HG02840 (cell line): ENCODE results near the gene FOXR2.

Experiments
- ATAC-seq: cut with Tn5 transposase; IDR thresholded peaks from one replicate; pipeline ENCODE4 v1.9.1; 2021; ENCODE audit warnings: mild to moderate bottlenecking, moderate library complexity, moderate number of reproducible peaks; ENCODE audit not compliant: unreplicated experiment, low FRiP score

Gene FOXR2

GRCh38 chrX:55623100-55623499, at the start of gene FOXR2:
Gene FOXR2, plus strand, starts transcription at chrX:55623400. Its CDS starts 312 bp downstream, at chrX:55623712.
- ATAC-seq, result no peak

GRCh38 chrX:55579115-55579514, 44.1 kb upstream of the FOXR2 start:
- no peak for ATAC-seq

- ATAC-seq, result no peak
Measured at GRCh38 chrX:55582447-55582846, 40.8 kb upstream of the FOXR2 start.

GRCh38 chrX:55593296-55593695, 29.9 kb upstream of the FOXR2 start:
- no peak for ATAC-seq

GRCh38 chrX:55593756-55594257, 29.4 kb upstream of the FOXR2 start:
- ATAC-seq, result no peak

GRCh38 chrX:55598333-55598732, 24.9 kb upstream of the FOXR2 start:
- ATAC-seq, result no peak

- no peak for ATAC-seq
Measured at GRCh38 chrX:55619547-55619946, 3.7 kb upstream of the FOXR2 start.

- no peak for ATAC-seq
Measured at GRCh38 chrX:55624403-55624802, 1.2 kb downstream of the FOXR2 start.

- no peak for ATAC-seq
Measured at GRCh38 chrX:55636109-55636508, 12.9 kb downstream of the FOXR2 start.

- ATAC-seq, result no peak
Measured at GRCh38 chrX:55638933-55639332, 15.7 kb downstream of the FOXR2 start.

GRCh38 chrX:55640854-55641253, 17.7 kb downstream of the FOXR2 start:
- no peak for ATAC-seq

- no peak for ATAC-seq
Measured at GRCh38 chrX:55648434-55648833, 25.2 kb downstream of the FOXR2 start.

- ATAC-seq, result no peak
Measured at GRCh38 chrX:55659931-55660330, 36.7 kb downstream of the FOXR2 start.

GRCh38 chrX:55663584-55663983, 40.4 kb downstream of the FOXR2 start:
- ATAC-seq, result no peak

- no peak for ATAC-seq
Measured at GRCh38 chrX:55668084-55668483, 44.9 kb downstream of the FOXR2 start.
